Loucy (cell line): ENCODE results near the gene CD53.
A peak's percentile ranks its signal among the peaks of the same experiment; 100 is the strongest.

ENCODE experiments used
- CTCF ChIP-seq: fragments of 200-600 bp; sonication (generic); conservative IDR thresholded peaks from 2 replicates; pipeline ENCODE4 v1.5.1; 2014; ENCODE audit warnings: mild to moderate bottlenecking, antibody characterized with exemption, low read length
- EZH2phosphoT487 ChIP-seq: fragments of 200-600 bp; IDR thresholded peaks from 2 replicates; pipeline ENCODE4 v1.6.1; 2018; ENCODE audit warnings: antibody characterized with exemption, mild to moderate bottlenecking, moderate library complexity, borderline replicate concordance

DNA sequence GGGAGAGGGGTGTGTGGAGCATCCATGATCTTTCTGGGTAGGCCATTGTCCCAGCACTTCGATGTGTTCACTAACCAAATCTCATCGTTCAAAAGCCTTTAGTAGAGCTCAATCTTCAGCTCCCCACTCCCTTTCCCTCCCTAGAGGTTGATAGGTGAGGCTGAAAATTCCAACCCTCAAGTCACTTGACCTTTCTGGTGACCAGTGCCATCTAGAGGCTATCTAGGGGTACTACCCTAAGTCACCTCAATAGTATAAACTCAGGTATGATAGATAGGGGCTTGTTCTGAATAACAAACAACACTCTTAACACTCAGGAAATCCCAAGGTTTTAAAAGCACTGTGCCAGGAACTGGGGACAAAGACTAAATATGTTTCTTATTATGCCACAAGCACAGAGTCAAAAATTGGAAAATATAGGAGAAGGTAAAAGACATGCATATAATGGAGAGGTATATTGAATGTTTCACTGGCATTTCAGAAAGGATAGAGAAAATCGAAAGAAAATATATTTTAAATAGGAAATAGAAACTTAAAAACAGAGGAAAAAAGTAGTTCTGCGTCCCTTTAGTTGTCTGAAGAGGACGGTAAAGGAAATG is 42.9 kb upstream of the CD53 start:
- TF ChIP-seq CTCF, result peak; percentile 94
- TF ChIP-seq EZH2phosphoT487, result no peak
